K562 (cell line): ENCODE measurements around the gene TBXA2R. TPM values are rescaled to one million over a fixed set of nuclear protein-coding genes. Genes with fewer than 3 reads are reported as not detected.

Source experiments
- ATAC-seq: fragments of 200-7000 bp; cut with Tn5 transposase; 3 replicates; pipeline ENCODE4 v1.9.1; 2020; ENCODE audit warnings: moderate library complexity
- BruUV-seq: library from RNA; stranded (reverse); fragments of 400-500 nt; replicated peaks from 2 replicates; lab custom pipeline; 2021; lab: Mats Ljungman, UMichigan
- CTCF ChIA-PET: fragments of 300-600 bp; formaldehyde crosslinking; extraction: SDS; loops from one replicate; lab custom pipeline; 2021; ENCODE audit warnings: low intra/inter-chr PET ratio; lab: Yijun Ruan, JAX
- POLR2A ChIA-PET: fragments of 300-600, 350-650 bp; sonication (Branson Sonifier 250); formaldehyde crosslinking; extraction: SDS; loops from one replicate; lab custom pipeline; 2021; ENCODE audit warnings: antibody characterized with exemption, inconsistent platforms; lab: Yijun Ruan, JAX
- DNase-seq, 4 experiments: peaks; one replicate each; pipeline versions ENCODE4 v3.0.0 to v3.0.0-alpha.2; 2011 to 2018; ENCODE audit warnings: low spot score in 3 of 4, mixed read lengths in 3 of 4; ENCODE audit errors: extremely low read depth in 1 of 4
- FAIRE-seq: peaks from 2 replicates; lab custom pipeline; 2011; peaks lifted over from hg19 to GRCh38; lab: Jason Lieb, UNC
- H2AFZ ChIP-seq: 2 replicates; pipeline ENCODE4 v1.6.0; 2011; ENCODE audit warnings: low read depth, low read length, control low read depth, inconsistent platforms
- H3K27ac ChIP-seq: fragments of 200-600 bp; 3 replicates; pipeline ENCODE4 v1.8.0; 2011; ENCODE audit warnings: low read depth, mild to moderate bottlenecking, control low read depth, inconsistent platforms, low read length, moderate library complexity, mixed read lengths; ENCODE audit errors: extremely low read depth
- H3K27me3 ChIP-seq, 2 experiments: fragments of 300-600 bp in 1 of 2; 2 replicates in 1 of 2; 3 replicates in 1 of 2; pipeline versions ENCODE4 v1.6.0 to v1.8.0; 2011; ENCODE audit warnings: inconsistent platforms in 2 of 2, low read length in 2 of 2, mild to moderate bottlenecking in 1 of 2, mixed read lengths in 1 of 2, moderate library complexity in 1 of 2; ENCODE audit not compliant: control insufficient read depth in 2 of 2, insufficient read depth in 2 of 2
- H3K36me3 ChIP-seq: fragments of 300-600 bp; 3 replicates; pipeline ENCODE4 v1.8.0; 2011; ENCODE audit warnings: mild to moderate bottlenecking, low read length, inconsistent platforms; ENCODE audit not compliant: control insufficient read depth, insufficient read depth
- H3K4me1 ChIP-seq, 2 experiments: fragments of 200-600 bp in 1 of 2; replicated peaks in 1 of 2; 2 replicates in 1 of 2; 3 replicates in 1 of 2; pipeline versions ENCODE4 v1.5.1 to v1.8.0; 2011; ENCODE audit warnings: inconsistent platforms in 2 of 2, low read length in 2 of 2, mild to moderate bottlenecking in 1 of 2, mixed read lengths in 1 of 2, moderate library complexity in 1 of 2; ENCODE audit not compliant: control insufficient read depth in 2 of 2, insufficient read depth in 2 of 2
- H3K4me2 ChIP-seq: 2 replicates; pipeline ENCODE4 v1.6.1; 2011; ENCODE audit warnings: low read length, control low read depth, inconsistent platforms, mixed read lengths; ENCODE audit not compliant: insufficient read depth
- H3K4me3 ChIP-seq: fragments of 200-600 bp; sonication (generic), shearing (Covaris generic); 2 replicates; pipeline ENCODE4 v1.5.1; 2016; ENCODE audit warnings: control low read depth, inconsistent platforms
- H3K79me2 ChIP-seq: fragments of 200-600 bp; 3 replicates; pipeline ENCODE4 v1.8.0; 2011; ENCODE audit warnings: low read length, inconsistent platforms; ENCODE audit not compliant: control insufficient read depth, insufficient read depth
- H3K9ac ChIP-seq, 2 experiments: 2 replicates each; pipeline versions ENCODE4 v1.6.0 to v1.6.1; 2011; ENCODE audit warnings: low read depth in 2 of 2, low read length in 2 of 2, control low read depth in 1 of 2, inconsistent platforms in 1 of 2, mild to moderate bottlenecking in 1 of 2, mixed read lengths in 1 of 2; ENCODE audit not compliant: insufficient read depth in 1 of 2
- H3K9me1 ChIP-seq: one replicate; pipeline ENCODE4 v1.6.0; 2011; ENCODE audit warnings: inconsistent platforms, mild to moderate bottlenecking, low read length, moderate library complexity; ENCODE audit not compliant: control insufficient read depth, insufficient read depth
- H3K9me3 ChIP-seq: replicated peaks from 2 replicates; pipeline ENCODE4 v1.5.1; 2011; ENCODE audit warnings: low read depth, low read length, inconsistent platforms; ENCODE audit not compliant: control insufficient read depth, insufficient read depth
- H4K20me1 ChIP-seq: replicated peaks from 2 replicates; pipeline ENCODE4 v1.6.1; 2011; ENCODE audit warnings: low read length, inconsistent platforms, mixed read lengths; ENCODE audit not compliant: control insufficient read depth, insufficient read depth
- BCOR ChIP-seq: fragments of 450-650 bp; IDR thresholded peaks from 2 replicates; pipeline ENCODE4 v1.6.1; 2016
- ELF1 ChIP-seq: fragments of 200-800 bp; sonication (Bioruptor generic); IDR thresholded peaks from 2 replicates; pipeline ENCODE4 v1.6.1; 2016; ENCODE audit warnings: missing genetic modification characterization, missing compliant biosample characterization
- MEIS2 ChIP-seq: fragments of 450-650 bp; IDR thresholded peaks from 2 replicates; pipeline ENCODE4 v1.6.1; 2014; ENCODE audit warnings: mild to moderate bottlenecking; ENCODE audit not compliant: partially characterized antibody
- MIER1 ChIP-seq: fragments of 450-650 bp; IDR thresholded peaks from 2 replicates; pipeline ENCODE4 v1.6.1; 2016; ENCODE audit warnings: antibody characterized with exemption, mild to moderate bottlenecking, low read depth
- PTBP1 ChIP-seq: fragments of 200-400 bp; formaldehyde crosslinking; IDR thresholded peaks from 2 replicates; pipeline ENCODE4 v1.6.1; 2017; ENCODE audit warnings: low read depth, low read length
- RBM25 ChIP-seq: fragments of 200-400 bp; formaldehyde crosslinking; IDR thresholded peaks from 2 replicates; pipeline ENCODE4 v1.6.1; 2018; ENCODE audit warnings: low read length, low read depth, moderate library complexity; ENCODE audit not compliant: severe bottlenecking
- RUNX1 ChIP-seq: sonication (generic); IDR thresholded peaks from 2 replicates; pipeline ENCODE4 v1.6.1; 2016; ENCODE audit warnings: antibody characterized with exemption, low read depth
- SMARCA5 ChIP-seq: fragments of 450-650 bp; IDR thresholded peaks from 2 replicates; pipeline ENCODE4 v1.6.1; 2016
- SNRNP70 ChIP-seq: fragments of 200-400 bp; formaldehyde crosslinking; optimal IDR thresholded peaks from 2 replicates; pipeline ENCODE3; 2017; ENCODE audit warnings: low read depth, low read length
- ZNF232 ChIP-seq: sonication (generic); formaldehyde crosslinking; IDR thresholded peaks from 2 replicates; pipeline ENCODE4 v1.8.0; 2022; ENCODE audit warnings: mild to moderate bottlenecking, missing genetic modification reagents
- WGBS: fragments of 100-300 bp; shearing (Covaris generic); methylation state at CpG from one replicate; pipeline ENCODE4 v1.1.6; 2016; ENCODE audit warnings: low coverage, mixed read lengths; ENCODE audit not compliant: insufficient coverage; ENCODE audit errors: missing lambda C conversion rate; 5-methylcytosine and 5-hydroxymethylcytosine counted together
- in situ Hi-C: fragments of 300-500 bp; cut with MboI; formaldehyde crosslinking; loops from 4 replicates; pipeline ENCODE4 v1.15.0; 2018; ENCODE audit warnings: inconsistent platforms, mixed read lengths
- intact Hi-C: fragments of 100-400 bp; cut with micrococcal nuclease; formaldehyde crosslinking; loops from 2 replicates; pipeline ENCODE4 v1.14.2; 2022
- polyA plus RNA-seq, 8 experiments: library from polyadenylated mRNA; depleted of rRNA in 4 of 8; stranded (reverse) in 5 of 8; unstranded in 3 of 8; fragments of >200 nt; fragmentation: Nextera tagmentation in 2 of 8; fragmentation: Illumina TruSeq in 1 of 8; extraction: Ambion mirVana in 2 of 8; extraction: Trizol in 1 of 8; gene quantifications; 2 replicates each; pipeline versions ENCODE4 v1.2.1 to v1.2.3, GENCODE V29; 2011 to 2014; ENCODE audit warnings: inconsistent platforms in 1 of 8, missing spikeins in 1 of 8
- total RNA-seq, 7 experiments: library from RNA; depleted of rRNA in 6 of 7; stranded (reverse); fragments of >200 nt in 6 of 7; fragmentation: Illumina TruSeq in 2 of 7; extraction: Trizol in 2 of 7; gene quantifications; 2 replicates each; pipeline versions ENCODE4 v1.2.1 to v1.2.3, GENCODE V29; 2011 to 2021; ENCODE audit warnings: low replicate concordance in 1 of 7
- TF ChIP-seq, protein P1 (sequence below): fragments of 450-650 bp; IDR thresholded peaks from 2 replicates; pipeline ENCODE4 v1.6.1; 2016
- TF ChIP-seq, protein P2 (sequence below): fragments of 250-450 bp; sonication (Bioruptor Pico); IDR thresholded peaks from 2 replicates; pipeline ENCODE4 v1.4.0; 2020; ENCODE audit warnings: borderline replicate concordance
- TF ChIP-seq, protein P3 (sequence below): sonication (generic); formaldehyde crosslinking; IDR thresholded peaks from 2 replicates; pipeline ENCODE4 v1.8.1; 2023; ENCODE audit warnings: mild to moderate bottlenecking, missing genetic modification reagents

The TBXA2R gene
- total and polyA plus RNA-seq, 9 of the 15 experiments (the other 6 are each of a cell fraction or from before 2014, with no cell fraction given) = 1.5 to 24.0 (median 2.8) TPM

DNA sequence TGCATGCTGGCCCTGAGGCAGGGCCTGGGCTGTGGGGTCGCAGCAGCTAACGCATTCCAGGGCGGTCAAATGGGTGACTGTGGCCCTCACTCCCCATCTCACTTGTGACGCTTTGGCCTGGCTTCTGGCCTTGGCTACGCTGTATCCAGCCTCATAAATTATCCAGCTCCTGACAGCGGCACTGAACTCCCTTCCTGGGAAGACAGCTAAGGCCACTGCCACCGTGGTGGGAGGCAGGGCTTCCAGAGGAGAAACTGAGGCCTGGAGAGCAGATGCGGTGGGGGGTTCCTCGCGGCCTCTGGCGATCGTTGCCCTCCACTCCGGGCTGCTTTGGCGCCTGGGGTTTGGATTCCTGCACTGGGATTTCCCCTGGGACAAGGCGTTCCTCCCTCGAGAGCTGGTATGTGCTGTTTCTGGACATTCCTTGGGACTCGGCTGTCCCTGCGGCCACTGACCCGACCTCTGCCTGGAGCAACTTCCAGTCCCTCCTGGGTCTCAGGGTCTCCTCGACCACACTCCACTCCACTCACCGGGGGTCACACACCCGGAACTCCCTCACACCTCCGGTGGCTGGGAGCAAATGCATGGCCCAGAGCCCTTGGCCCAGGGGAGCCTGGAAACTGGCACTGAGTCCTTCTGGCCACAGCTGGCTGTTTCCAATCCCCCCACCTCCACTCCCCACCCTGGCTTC, 3.4 kb downstream of the TBXA2R start:
- Histone ChIP-seq H3K4me1 (peaks cover 22 to 63% of the 10 kb centered on the region in 2 experiments), H3K9ac (peak overlapping the region in 1 of 2 experiments; percentile 48; a peak in 1 of 4 replicates), H2AFZ (no peak overlapping the region), H3K36me3 (peaks cover 21% of the 10 kb centered on the region; the same call in 1 of the 3 replicates), H4K20me1 (no peaks in the 10 kb centered on the region), H3K4me2 (no peak overlapping the region), H3K4me3 (no peak overlapping the region), H3K9me3 (no peaks in the 10 kb centered on the region), H3K27ac (no peak overlapping the region), H3K79me2 (peaks cover 44% of the 10 kb centered on the region), H3K9me1 (peaks cover 2% of the 10 kb centered on the region), H3K27me3 (no peaks in the 10 kb centered on the region)
- in situ Hi-C loops (no loop called here), intact Hi-C loops (loop anchor here (10.0 kb wide), 1 partner anchor 58 kb away; no protein-coding TSS in a partner anchor)
- DNase-seq (no peak), FAIRE-seq (no peak), ATAC-seq (no peak)
- WGBS = 89% methylated on average over 16 of the region's 23 CpGs
- ChIA-PET POLR2A (interaction anchor here (0.6 to 1.1 kb wide), 3 partner anchors 13 to 24 kb away, joined by 3 read pairs; no protein-coding TSS in a partner anchor), CTCF (no interaction called here)
- no TSS peak for BruUV-seq
- TF ChIP-seq ELF1 (no peak), RUNX1 (no peak), SNRNP70 (no peak), RBM25 (peak; percentile 29), BCOR (0 out of 2 replicates have a peak, but pooled peaks have one; percentile 23), MIER1 (peak; percentile 99), SMARCA5 (0 out of 2 replicates have a peak, but pooled peaks have one; percentile 21), PTBP1 (peak; percentile 100), ZNF232 (CRISPR knock-in tag) (no peak), MEIS2 (peak; percentile 57)
- TF ChIP-seq, protein P1, sequence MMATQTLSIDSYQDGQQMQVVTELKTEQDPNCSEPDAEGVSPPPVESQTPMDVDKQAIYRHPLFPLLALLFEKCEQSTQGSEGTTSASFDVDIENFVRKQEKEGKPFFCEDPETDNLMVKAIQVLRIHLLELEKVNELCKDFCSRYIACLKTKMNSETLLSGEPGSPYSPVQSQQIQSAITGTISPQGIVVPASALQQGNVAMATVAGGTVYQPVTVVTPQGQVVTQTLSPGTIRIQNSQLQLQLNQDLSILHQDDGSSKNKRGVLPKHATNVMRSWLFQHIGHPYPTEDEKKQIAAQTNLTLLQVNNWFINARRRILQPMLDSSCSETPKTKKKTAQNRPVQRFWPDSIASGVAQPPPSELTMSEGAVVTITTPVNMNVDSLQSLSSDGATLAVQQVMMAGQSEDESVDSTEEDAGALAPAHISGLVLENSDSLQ = peak; percentile 49
- TF ChIP-seq, protein P2, sequence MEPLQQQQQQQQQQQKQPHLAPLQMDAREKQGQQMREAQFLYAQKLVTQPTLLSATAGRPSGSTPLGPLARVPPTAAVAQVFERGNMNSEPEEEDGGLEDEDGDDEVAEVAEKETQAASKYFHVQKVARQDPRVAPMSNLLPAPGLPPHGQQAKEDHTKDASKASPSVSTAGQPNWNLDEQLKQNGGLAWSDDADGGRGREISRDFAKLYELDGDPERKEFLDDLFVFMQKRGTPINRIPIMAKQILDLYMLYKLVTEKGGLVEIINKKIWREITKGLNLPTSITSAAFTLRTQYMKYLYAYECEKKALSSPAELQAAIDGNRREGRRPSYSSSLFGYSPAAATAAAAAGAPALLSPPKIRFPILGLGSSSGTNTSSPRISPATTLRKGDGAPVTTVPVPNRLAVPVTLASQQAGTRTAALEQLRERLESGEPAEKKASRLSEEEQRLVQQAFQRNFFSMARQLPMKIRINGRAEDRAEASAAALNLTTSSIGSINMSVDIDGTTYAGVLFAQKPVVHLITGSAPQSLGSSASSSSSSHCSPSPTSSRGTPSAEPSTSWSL (CRISPR knock-in tag) = no peak
- TF ChIP-seq, protein P3, sequence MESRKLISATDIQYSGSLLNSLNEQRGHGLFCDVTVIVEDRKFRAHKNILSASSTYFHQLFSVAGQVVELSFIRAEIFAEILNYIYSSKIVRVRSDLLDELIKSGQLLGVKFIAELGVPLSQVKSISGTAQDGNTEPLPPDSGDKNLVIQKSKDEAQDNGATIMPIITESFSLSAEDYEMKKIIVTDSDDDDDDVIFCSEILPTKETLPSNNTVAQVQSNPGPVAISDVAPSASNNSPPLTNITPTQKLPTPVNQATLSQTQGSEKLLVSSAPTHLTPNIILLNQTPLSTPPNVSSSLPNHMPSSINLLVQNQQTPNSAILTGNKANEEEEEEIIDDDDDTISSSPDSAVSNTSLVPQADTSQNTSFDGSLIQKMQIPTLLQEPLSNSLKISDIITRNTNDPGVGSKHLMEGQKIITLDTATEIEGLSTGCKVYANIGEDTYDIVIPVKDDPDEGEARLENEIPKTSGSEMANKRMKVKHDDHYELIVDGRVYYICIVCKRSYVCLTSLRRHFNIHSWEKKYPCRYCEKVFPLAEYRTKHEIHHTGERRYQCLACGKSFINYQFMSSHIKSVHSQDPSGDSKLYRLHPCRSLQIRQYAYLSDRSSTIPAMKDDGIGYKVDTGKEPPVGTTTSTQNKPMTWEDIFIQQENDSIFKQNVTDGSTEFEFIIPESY (CRISPR knock-in tag) = peak; percentile 62; the same call in 1 of the 2 replicates
